DND-41 (cell line): Measurements from ENCODE around the gene LRRC47.

Experiments used
- CTCF ChIP-seq: IDR thresholded peaks from 2 replicates; pipeline ENCODE4 v1.5.1; 2012; ENCODE audit warnings: borderline replicate concordance, low read length, moderate library complexity, mild to moderate bottlenecking; ENCODE audit not compliant: poor library complexity, severe bottlenecking; ENCODE audit errors: extremely low read depth
- EZH2 ChIP-seq: IDR thresholded peaks from 3 replicates; pipeline ENCODE4 v1.6.1; 2012; ENCODE audit warnings: borderline replicate concordance, low read depth, mild to moderate bottlenecking, moderate library complexity, low read length, inconsistent platforms; ENCODE audit not compliant: severe bottlenecking

GRCh38 chr1:3741566-3742438 lies 54.5 kb downstream of the LRRC47 start:
- TF ChIP-seq CTCF (no peak), EZH2 (no peak)
